ENCODE measurements around the gene MACROD1. TPM values are rescaled to one million over a fixed set of nuclear protein-coding genes. Genes with fewer than 3 reads are reported as not detected.
A peak's percentile ranks its signal among the peaks of the same experiment; 100 is the strongest.
"Not testable (repeated sequence)": the region's sequence is repeated elsewhere in the genome, so short reads cannot be mapped to it uniquely, and the experiment has no call there.

MACROD1 gene
- total RNA-seq, 1 donor from 2014 or later, result 86.2 TPM

GRCh38 chr11:63997104-63997700 is 168.7 kb downstream of the MACROD1 start:
- intact Hi-C loops (cut with DNase I), result no loop called here
- DNase-seq (ENCODE audit: low spot score), result no peak

GRCh38 chr11:63996512-63996911 is 169.4 kb downstream of the MACROD1 start:
- intact Hi-C loops (cut with DNase I), result no loop called here
- DNase-seq (ENCODE audit: low spot score), result no peak

- intact Hi-C loops (cut with DNase I), result no loop called here
- DNase-seq (ENCODE audit: low spot score), result no peak
Measured at GRCh38 chr11:63993993-63994392, 171.9 kb downstream of the MACROD1 start.

- no peak for DNase-seq (ENCODE audit: low spot score)
- intact Hi-C loops (cut with DNase I), result no loop called here
Measured at GRCh38 chr11:63993100-63993499, 172.8 kb downstream of the MACROD1 start.

GRCh38 chr11:63991558-63991957 is 174.4 kb downstream of the MACROD1 start:
- DNase-seq (ENCODE audit: low spot score), result no peak
- intact Hi-C loops (cut with DNase I), result no loop called here

- no peak for DNase-seq (ENCODE audit: low spot score)
- intact Hi-C loops (cut with DNase I), result no loop called here
Measured at GRCh38 chr11:63986932-63987513, 178.9 kb downstream of the MACROD1 start.

GRCh38 chr11:63986156-63986931 is 179.6 kb downstream of the MACROD1 start, which contains the start of gene OTUB1:
OTUB1 (plus strand) TSS chr11:63986438; CDS start chr11:63986457, 19 bp downstream.
- DNase-seq (ENCODE audit: low spot score), result peak; percentile 95
- intact Hi-C loops (cut with DNase I), result no loop called here

GRCh38 chr11:63985812-63986155 is 180.1 kb downstream of the MACROD1 start:
- no peak for DNase-seq (ENCODE audit: low spot score)
- intact Hi-C loops (cut with DNase I), result no loop called here

GRCh38 chr11:63979426-63979825 is 186.5 kb downstream of the MACROD1 start:
- intact Hi-C loops (cut with DNase I), result no loop called here
- no peak for DNase-seq (ENCODE audit: low spot score)

GRCh38 chr11:63978551-63979239 is 187.2 kb downstream of the MACROD1 start:
- no peak for DNase-seq (ENCODE audit: low spot score)
- intact Hi-C loops (cut with DNase I), result no loop called here

GRCh38 chr11:63974259-63975143 is 191.4 kb downstream of the MACROD1 start, which contains the start of gene COX8A:
COX8A (plus strand) TSS chr11:63974620; CDS start chr11:63974681, 61 bp downstream.
- DNase-seq (ENCODE audit: low spot score), result peak; percentile 99
- intact Hi-C loops (cut with DNase I), result loop anchor here (1.0 kb wide), 1 partner anchor 136 kb away; no protein-coding TSS in a partner anchor

GRCh38 chr11:63973912-63974258 is 192.0 kb downstream of the MACROD1 start:
- intact Hi-C loops (cut with DNase I), result loop anchor here (1.0 kb wide), 1 partner anchor 136 kb away; no protein-coding TSS in a partner anchor
- DNase-seq (ENCODE audit: low spot score), result not testable (repeated sequence)

GRCh38 chr11:63970902-63971301 is 195.0 kb downstream of the MACROD1 start:
- intact Hi-C loops (cut with DNase I), result no loop called here
- no peak for DNase-seq (ENCODE audit: low spot score)

- intact Hi-C loops (cut with DNase I), result no loop called here
- no peak for DNase-seq (ENCODE audit: low spot score)
Measured at GRCh38 chr11:63969461-63969860, 196.5 kb downstream of the MACROD1 start.

- DNase-seq (ENCODE audit: low spot score), result no peak
- intact Hi-C loops (cut with DNase I), result no loop called here
Measured at GRCh38 chr11:63966444-63966843, 199.5 kb downstream of the MACROD1 start.

GRCh38 chr11:63963895-63964294 is 202.0 kb downstream of the MACROD1 start:
- DNase-seq (ENCODE audit: low spot score); intact Hi-C loops (cut with DNase I): not testable (repeated sequence)

- intact Hi-C loops (cut with DNase I), result no loop called here
- no peak for DNase-seq (ENCODE audit: low spot score)
Measured at GRCh38 chr11:63961608-63962412, 204.1 kb downstream of the MACROD1 start.

GRCh38 chr11:63958008-63958407 is 207.9 kb downstream of the MACROD1 start:
- DNase-seq (ENCODE audit: low spot score), result no peak
- intact Hi-C loops (cut with DNase I), result no loop called here

All from cardiac septum (tissue), 1 donor.